ENCODE results near the gene ADD3.

GRCh38 chr10:110061687-110062086 is 53.9 kb downstream of the ADD3 start:
- TF ChIP-seq, protein P1, sequence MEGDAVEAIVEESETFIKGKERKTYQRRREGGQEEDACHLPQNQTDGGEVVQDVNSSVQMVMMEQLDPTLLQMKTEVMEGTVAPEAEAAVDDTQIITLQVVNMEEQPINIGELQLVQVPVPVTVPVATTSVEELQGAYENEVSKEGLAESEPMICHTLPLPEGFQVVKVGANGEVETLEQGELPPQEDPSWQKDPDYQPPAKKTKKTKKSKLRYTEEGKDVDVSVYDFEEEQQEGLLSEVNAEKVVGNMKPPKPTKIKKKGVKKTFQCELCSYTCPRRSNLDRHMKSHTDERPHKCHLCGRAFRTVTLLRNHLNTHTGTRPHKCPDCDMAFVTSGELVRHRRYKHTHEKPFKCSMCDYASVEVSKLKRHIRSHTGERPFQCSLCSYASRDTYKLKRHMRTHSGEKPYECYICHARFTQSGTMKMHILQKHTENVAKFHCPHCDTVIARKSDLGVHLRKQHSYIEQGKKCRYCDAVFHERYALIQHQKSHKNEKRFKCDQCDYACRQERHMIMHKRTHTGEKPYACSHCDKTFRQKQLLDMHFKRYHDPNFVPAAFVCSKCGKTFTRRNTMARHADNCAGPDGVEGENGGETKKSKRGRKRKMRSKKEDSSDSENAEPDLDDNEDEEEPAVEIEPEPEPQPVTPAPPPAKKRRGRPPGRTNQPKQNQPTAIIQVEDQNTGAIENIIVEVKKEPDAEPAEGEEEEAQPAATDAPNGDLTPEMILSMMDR (IDR thresholded peaks at IDR 0.05): no peak
- TF ChIP-seq TCF7L2 (IDR thresholded peaks at IDR 0.05; ENCODE audit: low read depth, low read length) (no peak), POLR2AphosphoS5 (IDR thresholded peaks at IDR 0.05; ENCODE audit: low read depth, low read length) (no peak)

Data from Panc1 (cell line).